BJ (cell line): Measurements from ENCODE around the gene PNMA8C. TPM values are rescaled to one million over a fixed set of nuclear protein-coding genes. Genes with fewer than 3 reads are reported as not detected.

ENCODE experiments used
- CTCF ChIA-PET: fragments of 350-600 bp; formaldehyde crosslinking; extraction: SDS; loops from one replicate; lab custom pipeline; 2021; ENCODE audit warnings: antibody characterized with exemption, inconsistent platforms; lab: Yijun Ruan, JAX
- POLR2A ChIA-PET: fragments of 300-600 bp; sonication (Branson Sonifier 250); formaldehyde crosslinking; extraction: SDS; loops from one replicate; lab custom pipeline; 2021; ENCODE audit warnings: antibody characterized with exemption; lab: Charles Lee
- DNase-seq: peaks from one replicate; pipeline ENCODE4 v3.0.0-alpha.2; 2011; ENCODE audit warnings: low read depth
- H3K27me3 ChIP-seq: 2 replicates; pipeline ENCODE4 v1.6.0; 2011; ENCODE audit warnings: low read length; ENCODE audit not compliant: control insufficient read depth, insufficient read depth
- H3K36me3 ChIP-seq: 2 replicates; pipeline ENCODE4 v1.5.1; 2011; ENCODE audit warnings: low read length; ENCODE audit not compliant: control insufficient read depth, insufficient read depth
- H3K4me3 ChIP-seq: 2 replicates; pipeline ENCODE4 v1.5.1; 2011; ENCODE audit warnings: low read depth, mild to moderate bottlenecking, control low read depth, low read length
- CTCF ChIP-seq: IDR thresholded peaks from 2 replicates; pipeline ENCODE4 v1.5.1; 2011; ENCODE audit warnings: low read depth, mild to moderate bottlenecking, control low read depth, inconsistent platforms, low read length, moderate library complexity; ENCODE audit not compliant: insufficient read depth
- polyA plus RNA-seq: library from polyadenylated mRNA; depleted of rRNA; stranded (reverse); fragments of >200 nt; gene quantifications from 2 replicates; pipeline ENCODE4 v1.2.3, GENCODE V29; 2011

The PNMA8C gene
- polyA plus RNA-seq, 1 experiment = not detected

DNA sequence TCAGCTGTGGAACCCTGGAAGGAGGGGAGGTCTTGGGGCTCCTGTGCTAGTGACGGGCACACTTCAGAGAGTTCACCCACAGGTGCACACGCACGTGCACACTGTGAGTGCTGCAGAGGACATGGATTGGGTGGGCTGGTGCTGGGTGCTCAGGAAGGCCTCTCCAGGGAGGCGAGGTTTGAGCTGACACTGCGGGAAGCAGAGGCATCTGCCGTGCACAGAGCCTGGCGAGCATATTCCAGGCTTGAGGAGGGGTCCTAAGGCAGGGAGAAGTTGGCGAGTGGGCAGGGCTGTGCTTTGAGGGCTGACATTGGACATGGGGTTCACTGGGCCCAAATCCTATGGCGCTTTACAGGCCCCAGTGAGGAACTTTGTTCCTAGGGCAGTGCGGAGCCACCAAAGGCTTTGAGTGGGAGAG, 41.0 kb downstream of the PNMA8C start:
- no peaks in the 10 kb centered on the region for H3K27me3 ChIP-seq
- ChIA-PET CTCF (no interaction called here), POLR2A (no interaction called here)
- DNase-seq = no peak
- no peak for TF ChIP-seq CTCF
- peaks cover 41% of the 10 kb centered on the region for H3K36me3 ChIP-seq
- H3K4me3 ChIP-seq = no peak overlapping the region

DNA sequence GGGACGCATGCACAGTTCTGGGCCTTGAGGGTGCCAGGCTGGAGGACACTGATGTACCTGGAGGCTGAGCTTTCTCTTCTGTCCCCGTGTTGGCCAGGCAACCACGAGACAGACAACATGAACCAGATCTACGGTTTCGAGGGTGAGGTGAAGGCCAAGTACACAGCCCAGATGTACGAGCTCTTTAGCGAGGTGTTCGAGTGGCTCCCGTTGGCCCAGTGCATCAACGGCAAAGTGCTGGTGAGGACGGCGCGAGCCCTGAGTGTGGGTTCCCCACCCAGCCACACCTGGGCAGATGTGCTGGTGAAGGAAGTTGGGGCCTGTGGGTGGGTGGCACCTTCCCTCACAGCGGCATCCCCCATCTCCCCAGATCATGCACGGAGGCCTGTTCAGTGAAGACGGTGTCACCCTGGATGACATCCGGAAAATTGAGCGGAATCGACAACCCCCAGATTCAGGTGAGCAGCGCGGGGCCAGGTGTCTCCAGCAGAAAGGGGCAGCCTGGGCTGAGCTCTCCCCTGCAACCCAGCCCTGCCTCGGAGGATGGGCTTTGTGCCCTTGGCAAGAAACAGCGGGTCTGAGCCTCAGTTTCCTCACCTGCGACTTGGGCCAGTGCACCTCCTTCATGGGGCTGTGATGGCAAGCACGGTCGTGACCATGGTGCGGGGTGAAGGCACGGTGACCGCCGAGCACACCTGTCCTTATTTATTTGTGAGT, 41.6 kb downstream of the PNMA8C start:
- ChIA-PET POLR2A (no interaction called here), CTCF (interaction anchor here (1.8 kb wide), 1 partner anchor 9 kb away, joined by 14 read pairs; no protein-coding TSS in a partner anchor)
- no peak overlapping the region for H3K4me3 ChIP-seq
- no peaks in the 10 kb centered on the region for H3K27me3 ChIP-seq
- no peak for TF ChIP-seq CTCF
- DNase-seq = no peak
- peaks cover 41% of the 10 kb centered on the region for H3K36me3 ChIP-seq

GRCh38 chr19:46386151-46386550, 42.6 kb downstream of the PNMA8C start:
- no peak for DNase-seq
- Histone ChIP-seq H3K27me3 (no peaks in the 10 kb centered on the region), H3K36me3 (peaks cover 39% of the 10 kb centered on the region), H3K4me3 (no peak overlapping the region)
- ChIA-PET POLR2A (interaction anchor here (0.5 to 0.6 kb wide), 2 partner anchors 105 to 604 kb away, joined by 3 to 4 read pairs; partner anchors contain the start of gene DMPK), CTCF (interaction anchor here (0.6 to 2.3 kb wide), 4 partner anchors 10 to 87 kb away, joined by 3 to 14 read pairs (median 4); no protein-coding TSS in a partner anchor)
- TF ChIP-seq CTCF = no peak

DNA sequence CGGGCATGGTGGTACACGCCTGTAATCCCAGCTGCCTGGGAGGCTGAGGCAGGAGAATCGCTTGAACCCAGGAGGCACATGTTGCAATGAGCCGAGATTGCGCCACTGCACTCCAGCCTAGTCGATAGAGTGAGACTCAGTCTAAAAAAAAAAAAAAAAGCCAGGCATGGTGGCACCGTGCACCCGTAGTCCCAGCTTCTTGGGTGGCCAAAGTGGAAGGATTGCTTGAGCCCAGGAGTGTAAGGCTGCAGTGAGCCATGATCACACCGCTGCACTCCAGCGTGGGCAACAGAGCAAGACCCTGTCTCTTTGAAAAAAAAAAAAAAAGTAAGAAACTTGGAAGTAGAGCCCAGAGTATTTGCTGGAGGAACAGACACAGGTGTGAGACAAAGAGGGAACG, 43.1 kb downstream of the PNMA8C start:
- CTCF ChIA-PET = interaction anchor here (0.6 to 2.3 kb wide), 4 partner anchors 10 to 87 kb away, joined by 3 to 14 read pairs (median 4); no protein-coding TSS in a partner anchor
- TF ChIP-seq CTCF = no peak
- DNase-seq = no peak
- Histone ChIP-seq H3K36me3 (peaks cover 34% of the 10 kb centered on the region), H3K27me3 (no peaks in the 10 kb centered on the region), H3K4me3 (no peak overlapping the region)
- POLR2A ChIA-PET = interaction anchor here (0.5 kb wide), 1 partner anchor 603 kb away, joined by 3 read pairs; the partner anchor contains the start of gene DMPK

- Histone ChIP-seq H3K36me3 (peaks cover 27% of the 10 kb centered on the region), H3K4me3 (no peak overlapping the region), H3K27me3 (no peaks in the 10 kb centered on the region)
- CTCF ChIA-PET = interaction anchor here (1.5 to 2.3 kb wide), 2 partner anchors 8 to 11 kb away, joined by 3 to 5 read pairs; no protein-coding TSS in a partner anchor
- no peak for TF ChIP-seq CTCF
- POLR2A ChIA-PET = no interaction called here
- no peak for DNase-seq
Observed at GRCh38 chr19:46384396-46384795, 44.3 kb downstream of the PNMA8C start.
